DMS53 treated with DMSO at 0.1 percent for 48 hours (cell line): ENCODE data around the gene ESPL1.

Source experiments
- DNase-seq: peaks from one replicate; lab custom pipeline; 2025; ENCODE audit not compliant: unreplicated experiment; lab: John Stamatoyannopoulos, UW

The ESPL1 gene

GRCh38 chr12:53333845-53334244 lies 65.7 kb downstream of the ESPL1 start:
- no peak for DNase-seq

- DNase-seq = no peak
Observed at GRCh38 chr12:53334822-53335221, 66.7 kb downstream of the ESPL1 start.

GRCh38 chr12:53336181-53336681 lies 68.1 kb downstream of the ESPL1 start, which contains the start of gene SP7:
SP7 (minus strand) TSS chr12:53336354; CDS start chr12:53335646, 708 bp downstream.
- DNase-seq = no peak

GRCh38 chr12:53338017-53338416 lies 69.9 kb downstream of the ESPL1 start:
- no peak for DNase-seq

GRCh38 chr12:53338916-53339315 lies 70.8 kb downstream of the ESPL1 start:
- no peak for DNase-seq

- no peak for DNase-seq
Observed at GRCh38 chr12:53340398-53340797, 72.3 kb downstream of the ESPL1 start.
